ENCODE data around the gene TMEM39A.

DNA sequence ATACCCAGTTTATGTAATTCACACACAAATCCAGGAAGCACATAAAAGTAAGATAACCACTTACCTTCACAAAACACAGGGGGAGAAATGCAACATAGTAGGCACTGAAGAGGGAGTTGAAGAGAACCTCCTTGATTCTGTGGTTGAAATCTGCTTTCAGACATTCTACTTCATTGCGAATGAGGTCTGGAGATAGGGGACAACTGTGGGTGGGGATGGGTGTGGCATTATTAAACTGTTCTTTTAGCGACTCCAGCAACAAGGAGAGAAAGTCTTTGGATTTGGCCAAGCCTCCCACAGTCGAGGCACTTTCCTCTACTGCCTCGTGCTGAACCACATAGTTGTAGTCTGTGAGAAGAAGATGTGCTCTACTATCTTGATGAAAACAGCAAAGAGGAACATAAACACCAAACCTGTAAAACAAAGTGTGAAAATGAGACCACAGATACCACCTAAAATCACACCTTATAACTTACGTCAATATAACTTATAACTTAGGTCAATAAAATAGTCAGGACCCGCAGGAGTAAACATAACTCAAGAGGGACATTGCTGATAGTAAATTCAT, 25.6 kb downstream of the TMEM39A start:
- no peak for TF ChIP-seq POLR2A (IDR thresholded peaks at IDR 0.05)
- TF ChIP-seq, protein P1, sequence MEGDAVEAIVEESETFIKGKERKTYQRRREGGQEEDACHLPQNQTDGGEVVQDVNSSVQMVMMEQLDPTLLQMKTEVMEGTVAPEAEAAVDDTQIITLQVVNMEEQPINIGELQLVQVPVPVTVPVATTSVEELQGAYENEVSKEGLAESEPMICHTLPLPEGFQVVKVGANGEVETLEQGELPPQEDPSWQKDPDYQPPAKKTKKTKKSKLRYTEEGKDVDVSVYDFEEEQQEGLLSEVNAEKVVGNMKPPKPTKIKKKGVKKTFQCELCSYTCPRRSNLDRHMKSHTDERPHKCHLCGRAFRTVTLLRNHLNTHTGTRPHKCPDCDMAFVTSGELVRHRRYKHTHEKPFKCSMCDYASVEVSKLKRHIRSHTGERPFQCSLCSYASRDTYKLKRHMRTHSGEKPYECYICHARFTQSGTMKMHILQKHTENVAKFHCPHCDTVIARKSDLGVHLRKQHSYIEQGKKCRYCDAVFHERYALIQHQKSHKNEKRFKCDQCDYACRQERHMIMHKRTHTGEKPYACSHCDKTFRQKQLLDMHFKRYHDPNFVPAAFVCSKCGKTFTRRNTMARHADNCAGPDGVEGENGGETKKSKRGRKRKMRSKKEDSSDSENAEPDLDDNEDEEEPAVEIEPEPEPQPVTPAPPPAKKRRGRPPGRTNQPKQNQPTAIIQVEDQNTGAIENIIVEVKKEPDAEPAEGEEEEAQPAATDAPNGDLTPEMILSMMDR (IDR thresholded peaks at IDR 0.05), result no peak
